RWPE1 (cell line): Measurements from ENCODE around the gene SLC9C1.

Experiments used
- CTCF ChIA-PET: fragments of 350-600 bp; sonication (Branson Sonifier 250); formaldehyde crosslinking; extraction: SDS; loops from one replicate; lab custom pipeline; 2021; lab: Yijun Ruan, JAX
- POLR2A ChIA-PET: fragments of 400-600 bp; formaldehyde crosslinking; extraction: SDS; loops from one replicate; lab custom pipeline; 2020; ENCODE audit warnings: antibody characterized with exemption; ENCODE audit not compliant: low non-redundant PET; lab: Yijun Ruan, JAX
- DNase-seq: peaks from one replicate; pipeline ENCODE4 v3.0.0; 2012; ENCODE audit warnings: low spot score
- H3K27ac ChIP-seq: fragments of 450-650 bp; 2 replicates; pipeline ENCODE4 v1.5.1; 2017
- TF ChIP-seq, protein P1 (sequence below): fragments of 450-650 bp; conservative IDR thresholded peaks from 2 replicates; pipeline ENCODE4 v1.5.1; 2017; ENCODE audit warnings: low read depth, mild to moderate bottlenecking

Gene SLC9C1

DNA sequence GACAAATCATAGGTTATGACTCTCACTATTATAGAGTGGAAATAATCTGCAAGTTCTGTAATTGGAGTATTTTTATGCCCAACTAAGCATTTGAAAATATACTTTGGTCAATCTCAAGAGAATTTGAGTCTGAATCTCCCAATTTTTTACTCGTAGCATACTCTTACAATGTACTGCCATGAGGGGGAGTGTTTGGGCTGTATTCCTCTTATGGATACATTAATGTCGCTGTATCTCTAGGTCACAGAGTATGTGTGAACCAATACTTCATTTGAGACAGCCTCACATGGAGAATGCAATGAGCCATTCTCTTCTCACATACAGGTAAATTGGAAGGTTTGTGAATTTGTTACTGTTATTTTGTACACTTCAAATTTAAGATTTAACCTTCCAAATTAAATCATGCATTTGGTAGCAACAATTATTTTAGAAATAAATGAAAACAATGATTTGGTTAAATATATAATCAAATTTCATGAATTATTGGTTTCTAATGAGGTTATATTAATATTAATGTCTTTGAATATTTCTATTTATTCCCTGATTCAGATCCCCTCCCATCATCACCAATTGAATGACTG lies 33.4 kb upstream of the SLC9C1 start:
- ChIA-PET POLR2A (no interaction called here), CTCF (no interaction called here)
- H3K27ac ChIP-seq, result no peak overlapping the region
- TF ChIP-seq, protein P1, sequence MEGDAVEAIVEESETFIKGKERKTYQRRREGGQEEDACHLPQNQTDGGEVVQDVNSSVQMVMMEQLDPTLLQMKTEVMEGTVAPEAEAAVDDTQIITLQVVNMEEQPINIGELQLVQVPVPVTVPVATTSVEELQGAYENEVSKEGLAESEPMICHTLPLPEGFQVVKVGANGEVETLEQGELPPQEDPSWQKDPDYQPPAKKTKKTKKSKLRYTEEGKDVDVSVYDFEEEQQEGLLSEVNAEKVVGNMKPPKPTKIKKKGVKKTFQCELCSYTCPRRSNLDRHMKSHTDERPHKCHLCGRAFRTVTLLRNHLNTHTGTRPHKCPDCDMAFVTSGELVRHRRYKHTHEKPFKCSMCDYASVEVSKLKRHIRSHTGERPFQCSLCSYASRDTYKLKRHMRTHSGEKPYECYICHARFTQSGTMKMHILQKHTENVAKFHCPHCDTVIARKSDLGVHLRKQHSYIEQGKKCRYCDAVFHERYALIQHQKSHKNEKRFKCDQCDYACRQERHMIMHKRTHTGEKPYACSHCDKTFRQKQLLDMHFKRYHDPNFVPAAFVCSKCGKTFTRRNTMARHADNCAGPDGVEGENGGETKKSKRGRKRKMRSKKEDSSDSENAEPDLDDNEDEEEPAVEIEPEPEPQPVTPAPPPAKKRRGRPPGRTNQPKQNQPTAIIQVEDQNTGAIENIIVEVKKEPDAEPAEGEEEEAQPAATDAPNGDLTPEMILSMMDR, result peak; percentile 60
- DNase-seq, result peak; percentile 45

- ChIA-PET CTCF (interaction anchor here (0.6 to 0.8 kb wide), 2 partner anchors 29 to 30 kb away, joined by 3 read pairs; no protein-coding TSS in a partner anchor), POLR2A (no interaction called here)
- no peak overlapping the region for H3K27ac ChIP-seq
- TF ChIP-seq, protein P1, result no peak
- no peak for DNase-seq
Observed at GRCh38 chr3:112321867-112322652, 28.0 kb upstream of the SLC9C1 start.

GRCh38 chr3:112320691-112321090 lies 26.7 kb upstream of the SLC9C1 start:
- POLR2A ChIA-PET, result no interaction called here
- H3K27ac ChIP-seq, result no peak overlapping the region
- no peak for DNase-seq
- CTCF ChIA-PET, result interaction anchor here (0.6 to 1.1 kb wide), 3 partner anchors 134 to 211 kb away, joined by 3 read pairs; no protein-coding TSS in a partner anchor
- TF ChIP-seq, protein P1, result no peak

- peak; percentile 18 for DNase-seq
- H3K27ac ChIP-seq, result no peak overlapping the region
- POLR2A ChIA-PET, result no interaction called here
- TF ChIP-seq, protein P1, result no peak
- CTCF ChIA-PET, result interaction anchor here (0.6 to 1.1 kb wide), 4 partner anchors 58 to 238 kb away, joined by 3 to 4 read pairs (median 3); no protein-coding TSS in a partner anchor
Observed at GRCh38 chr3:112319516-112320276, 25.7 kb upstream of the SLC9C1 start.

- no peak for DNase-seq
- POLR2A ChIA-PET, result no interaction called here
- no peak overlapping the region for H3K27ac ChIP-seq
- TF ChIP-seq, protein P1, result no peak
- CTCF ChIA-PET, result interaction anchor here (0.9 to 1.7 kb wide), 2 partner anchors 23 to 76 kb away, joined by 3 to 5 read pairs; no protein-coding TSS in a partner anchor
Observed at GRCh38 chr3:112315791-112316190, 21.8 kb upstream of the SLC9C1 start.

DNA sequence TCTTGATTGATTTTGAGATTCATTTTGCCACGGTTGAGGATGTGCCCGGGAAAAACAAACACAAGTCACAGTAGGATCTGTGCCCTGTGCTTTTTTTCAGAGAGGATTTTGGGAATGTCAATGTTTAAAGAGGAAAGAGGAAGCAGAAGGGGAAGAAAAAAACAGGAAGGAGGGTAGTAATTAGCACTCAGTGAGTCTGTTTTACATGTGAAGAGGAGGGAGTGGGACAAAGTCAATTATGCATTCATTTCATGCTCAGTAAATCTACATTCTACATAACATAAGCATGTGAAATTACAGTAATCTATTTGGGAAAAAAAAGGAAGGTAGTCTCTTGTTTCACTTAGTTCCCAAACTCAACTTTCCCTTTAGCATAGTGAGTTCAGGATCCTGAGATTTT lies 20.6 kb upstream of the SLC9C1 start:
- CTCF ChIA-PET, result interaction anchor here (0.6 to 0.9 kb wide), 5 partner anchors 24 to 1456 kb away, joined by 3 to 5 read pairs (median 4); no protein-coding TSS in a partner anchor
- no peak for DNase-seq
- POLR2A ChIA-PET, result no interaction called here
- TF ChIP-seq, protein P1, result no peak
- H3K27ac ChIP-seq, result no peak overlapping the region
